ENCODE measurements around the gene HNRNPAB. TPM values are rescaled to one million over a fixed set of nuclear protein-coding genes. Genes with fewer than 3 reads are reported as not detected.
A peak's percentile ranks its signal among the peaks of the same experiment; 100 is the strongest.

The HNRNPAB gene
- total RNA-seq, 4 donors from 2014 or later, result 57.0 to 113 (median 83.1) TPM

DNA sequence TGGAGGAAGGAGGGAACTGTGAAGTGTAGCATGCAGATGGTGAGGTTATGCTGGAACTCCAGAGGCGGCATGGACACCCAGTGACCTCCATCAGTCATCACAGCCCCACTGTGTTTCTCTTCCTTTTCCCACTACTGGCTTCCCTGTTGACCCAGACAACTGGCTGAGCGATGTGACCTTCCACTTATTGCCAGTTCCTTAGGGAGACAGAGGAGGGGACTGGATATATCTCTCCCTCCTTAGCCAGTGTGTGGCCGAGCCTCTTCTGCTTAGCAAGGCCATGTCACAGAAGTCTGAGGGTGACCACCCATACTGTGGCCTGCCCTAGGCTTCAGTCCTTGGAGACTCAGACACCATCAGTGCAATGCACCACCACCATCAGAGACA is 31.2 kb downstream of the HNRNPAB start:
- WGBS, result 92% methylated on average over 3 of the region's 3 CpGs

GRCh38 chr5:178236126-178236525 is 31.8 kb downstream of the HNRNPAB start:
- no CpG with 5 or more reads among the region's 9 CpGs for WGBS
- no peak for DNase-seq (ENCODE audit: low spot score in 2 of 2)

More for the DNA sequence above, 31.2 kb downstream of the HNRNPAB start:
- Histone ChIP-seq H3K27me3 (no peaks in the 10 kb centered on the region), H3K4me1 (peaks cover 73% of the 10 kb centered on the region), H3K36me3 (no peaks in the 10 kb centered on the region), H3K4me3 (no peak overlapping the region), H3K27ac (no peak overlapping the region), H3K9me3 (no peaks in the 10 kb centered on the region)
- TF ChIP-seq POLR2AphosphoS5 (IDR thresholded peaks at IDR 0.05) (no peak), EP300 (IDR thresholded peaks at IDR 0.05) (no peak), POLR2A (IDR thresholded peaks at IDR 0.05) (no peak)
- TF ChIP-seq, protein P1, sequence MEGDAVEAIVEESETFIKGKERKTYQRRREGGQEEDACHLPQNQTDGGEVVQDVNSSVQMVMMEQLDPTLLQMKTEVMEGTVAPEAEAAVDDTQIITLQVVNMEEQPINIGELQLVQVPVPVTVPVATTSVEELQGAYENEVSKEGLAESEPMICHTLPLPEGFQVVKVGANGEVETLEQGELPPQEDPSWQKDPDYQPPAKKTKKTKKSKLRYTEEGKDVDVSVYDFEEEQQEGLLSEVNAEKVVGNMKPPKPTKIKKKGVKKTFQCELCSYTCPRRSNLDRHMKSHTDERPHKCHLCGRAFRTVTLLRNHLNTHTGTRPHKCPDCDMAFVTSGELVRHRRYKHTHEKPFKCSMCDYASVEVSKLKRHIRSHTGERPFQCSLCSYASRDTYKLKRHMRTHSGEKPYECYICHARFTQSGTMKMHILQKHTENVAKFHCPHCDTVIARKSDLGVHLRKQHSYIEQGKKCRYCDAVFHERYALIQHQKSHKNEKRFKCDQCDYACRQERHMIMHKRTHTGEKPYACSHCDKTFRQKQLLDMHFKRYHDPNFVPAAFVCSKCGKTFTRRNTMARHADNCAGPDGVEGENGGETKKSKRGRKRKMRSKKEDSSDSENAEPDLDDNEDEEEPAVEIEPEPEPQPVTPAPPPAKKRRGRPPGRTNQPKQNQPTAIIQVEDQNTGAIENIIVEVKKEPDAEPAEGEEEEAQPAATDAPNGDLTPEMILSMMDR (IDR thresholded peaks at IDR 0.05), result no peak
- DNase-seq (ENCODE audit: low spot score in 2 of 2), result no peak

DNA sequence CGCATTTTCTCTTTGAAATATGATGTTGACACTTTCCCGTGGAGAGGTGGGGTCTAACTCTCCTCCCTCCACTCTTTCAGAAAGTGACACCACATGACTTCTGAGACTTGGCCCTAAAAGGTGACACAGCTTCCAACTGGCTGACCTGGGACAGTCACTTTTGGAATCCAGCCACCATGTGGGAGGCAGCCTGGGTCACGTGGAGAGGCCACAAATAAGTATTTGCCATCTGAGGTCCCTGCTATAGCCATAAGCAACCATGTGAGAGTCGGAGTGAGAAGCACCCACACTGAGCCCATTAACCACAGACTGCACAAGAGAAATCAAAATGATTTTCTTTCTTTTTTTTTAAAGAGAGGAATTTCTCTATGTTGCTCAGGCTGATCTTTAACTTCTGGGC is 32.3 kb downstream of the HNRNPAB start:
- Histone ChIP-seq H3K36me3 (no peaks in the 10 kb centered on the region), H3K27me3 (no peaks in the 10 kb centered on the region), H3K27ac (peak overlapping the region; percentile 48), H3K4me1 (peaks cover 62% of the 10 kb centered on the region), H3K4me3 (no peak overlapping the region), H3K9me3 (no peaks in the 10 kb centered on the region)
- no peak for DNase-seq (ENCODE audit: low spot score in 2 of 2)
- no peak for TF ChIP-seq POLR2AphosphoS5 (IDR thresholded peaks at IDR 0.05)
- TF ChIP-seq, protein P1 (IDR thresholded peaks at IDR 0.05), result no peak
- TF ChIP-seq POLR2A (IDR thresholded peaks at IDR 0.05), result no peak
- no peak for TF ChIP-seq EP300 (IDR thresholded peaks at IDR 0.05)
- 36% methylated on average over 4 of the region's 4 CpGs for WGBS

More at GRCh38 chr5:178236126-178236525, 31.8 kb downstream of the HNRNPAB start:
- Histone ChIP-seq H3K4me1 (peaks cover 68% of the 10 kb centered on the region), H3K9me3 (no peaks in the 10 kb centered on the region), H3K4me3 (no peak overlapping the region), H3K36me3 (no peaks in the 10 kb centered on the region), H3K27me3 (no peaks in the 10 kb centered on the region), H3K27ac (no peak overlapping the region)
- TF ChIP-seq EP300 (IDR thresholded peaks at IDR 0.05) (no peak), POLR2AphosphoS5 (IDR thresholded peaks at IDR 0.05) (no peak)
- TF ChIP-seq, protein P1 (IDR thresholded peaks at IDR 0.05), result no peak

- Histone ChIP-seq H3K27me3 (no peaks in the 10 kb centered on the region), H3K4me1 (peaks cover 59% of the 10 kb centered on the region), H3K27ac (no peak overlapping the region), H3K36me3 (no peaks in the 10 kb centered on the region), H3K4me3 (no peak overlapping the region), H3K9me3 (no peaks in the 10 kb centered on the region)
- 52% methylated on average over 7 of the region's 13 CpGs for WGBS
- TF ChIP-seq, protein P1 (IDR thresholded peaks at IDR 0.05), result no peak
- TF ChIP-seq POLR2AphosphoS5 (IDR thresholded peaks at IDR 0.05), result no peak
- no peak for DNase-seq (ENCODE audit: low spot score in 2 of 2)
Measured at GRCh38 chr5:178237431-178238312, 33.3 kb downstream of the HNRNPAB start.

- H3K4me3 ChIP-seq, result no peak overlapping the region
- TF ChIP-seq, protein P1 (IDR thresholded peaks at IDR 0.05), result no peak
- TF ChIP-seq POLR2AphosphoS5 (IDR thresholded peaks at IDR 0.05) (no peak), POLR2A (IDR thresholded peaks at IDR 0.05) (no peak), EP300 (IDR thresholded peaks at IDR 0.05) (no peak)
- no peaks in the 10 kb centered on the region for H3K27me3 ChIP-seq
- peak overlapping the region; percentile 66 for H3K27ac ChIP-seq
- no peaks in the 10 kb centered on the region for H3K36me3 ChIP-seq
- no peaks in the 10 kb centered on the region for H3K9me3 ChIP-seq
- 97% methylated on average over 3 of the region's 6 CpGs for WGBS
- DNase-seq (ENCODE audit: low spot score in 2 of 2), result no peak
- H3K4me1 ChIP-seq, result peaks cover 54% of the 10 kb centered on the region
Measured at GRCh38 chr5:178238313-178238635, 33.9 kb downstream of the HNRNPAB start.
